Kidney (tissue), 14 donors: Measurements from ENCODE around the gene MCM3AP. TPM values are rescaled to one million over a fixed set of nuclear protein-coding genes. Genes with fewer than 3 reads are reported as not detected.

Experiments
- DNase-seq, 5 donors: peaks; one replicate each; pipeline ENCODE4 v3.0.0-alpha.2; 2013 to 2020
- FAIRE-seq: peaks from 2 replicates; lab custom pipeline; 2012; peaks lifted over from hg19 to GRCh38; lab: Jason Lieb, UNC
- H3K27ac ChIP-seq, 2 donors: one replicate each; pipeline ENCODE4 v1.7.0; 2013; ENCODE audit warnings: low read depth in 2 of 2, low read length in 2 of 2, inconsistent platforms in 1 of 2
- H3K27me3 ChIP-seq: one replicate; pipeline ENCODE4 v1.7.1; 2013; ENCODE audit warnings: low read length, inconsistent platforms; ENCODE audit not compliant: control insufficient read depth, insufficient read depth
- H3K36me3 ChIP-seq, 3 donors: one replicate each; pipeline versions ENCODE4 v1.7.0 to v1.7.1; 2013; ENCODE audit warnings: low read length in 3 of 3, control low read depth in 1 of 3, inconsistent platforms in 1 of 3; ENCODE audit not compliant: insufficient read depth in 3 of 3, control insufficient read depth in 2 of 3
- H3K4me1 ChIP-seq, 3 donors: one replicate each; pipeline versions ENCODE4 v1.7.0 to v1.7.1; 2013; ENCODE audit warnings: low read length in 3 of 3, inconsistent platforms in 1 of 3, low read depth in 1 of 3; ENCODE audit not compliant: control insufficient read depth in 2 of 3, insufficient read depth in 2 of 3
- H3K4me3 ChIP-seq, 3 donors: one replicate each; pipeline versions ENCODE4 v1.7.0 to v1.8.1; 2013; ENCODE audit warnings: low read length in 3 of 3, control low read depth in 1 of 3, inconsistent platforms in 1 of 3
- H3K9ac ChIP-seq, 3 donors: one replicate each; pipeline versions ENCODE4 v1.7.0 to v1.7.1; 2013; ENCODE audit warnings: low read length in 3 of 3, control low read depth in 1 of 3, inconsistent platforms in 1 of 3
- H3K9me3 ChIP-seq, 3 donors: one replicate each; pipeline versions ENCODE4 v1.7.0 to v1.7.1; 2013; ENCODE audit warnings: low read length in 3 of 3, control low read depth in 1 of 3, inconsistent platforms in 1 of 3; ENCODE audit not compliant: control insufficient read depth in 2 of 3, insufficient read depth in 1 of 3
- CTCF ChIP-seq: IDR thresholded peaks from 3 replicates; pipeline ENCODE4 v1.5.1; 2012; ENCODE audit warnings: mild to moderate bottlenecking, moderate library complexity, borderline replicate concordance; ENCODE audit not compliant: insufficient read depth; ENCODE audit errors: extremely low read depth
- intact Hi-C: fragments of 100-400 bp; cut with DNase I; formaldehyde crosslinking; loops from one replicate; pipeline ENCODE4 v1.11.1; 2022
- polyA plus RNA-seq: library from polyadenylated mRNA; stranded (reverse); fragments of 350-450 nt; fragmentation: Illumina TruSeq; extraction: RNeasy Lipid Tissue Mini Kit (QIAGEN cat#74804); gene quantifications from one replicate; pipeline ENCODE4 v1.2.3, GENCODE V29; 2014; ENCODE audit warnings: low read depth, low replicate concordance; ENCODE audit not compliant: insufficient read depth
- total RNA-seq: library from RNA; stranded (reverse); fragmentation: NEBNext Ultra II Directional; extraction: Animal tissue kit (Norgen Biotek cat#: 25700); gene quantifications from one replicate; pipeline ENCODE4 v1.2.1, GENCODE V29; 2021
- donor health status: control.
- donor health status: control.
- donor health status: control.
- donor health status: control.
- donor health status: control.
- donor health status: DM: yes; HTN: yes; CAD: no.
- donor health status: Normal renal cell carcinoma (clear cell type).

The MCM3AP gene
- total and polyA plus RNA-seq, 2 donors from 2014 or later = 29.0 to 101 TPM

DNA sequence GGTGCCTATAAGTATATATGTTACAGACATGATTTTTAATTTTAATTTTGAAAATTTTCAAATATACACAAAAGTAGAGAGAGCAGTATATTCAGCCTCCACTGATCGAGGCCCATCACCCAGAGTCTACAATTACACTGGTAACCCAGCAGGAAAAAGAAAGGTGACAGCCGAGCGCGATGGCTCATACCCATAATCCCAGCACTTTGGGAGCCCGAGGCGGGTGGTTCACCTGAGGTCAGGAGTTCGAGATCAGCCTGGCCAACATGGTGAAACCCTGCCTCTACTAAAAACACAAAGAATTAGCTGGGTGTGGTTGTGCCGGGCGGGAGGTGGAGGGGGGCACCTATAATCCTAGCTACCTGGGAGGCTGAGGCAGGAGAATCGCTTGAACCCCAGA is 2.1 kb upstream of the MCM3AP start:
- Histone ChIP-seq H3K4me3 (no peak overlapping the region), H3K27ac (no peak overlapping the region)
- intact Hi-C loops = no loop called here

DNA sequence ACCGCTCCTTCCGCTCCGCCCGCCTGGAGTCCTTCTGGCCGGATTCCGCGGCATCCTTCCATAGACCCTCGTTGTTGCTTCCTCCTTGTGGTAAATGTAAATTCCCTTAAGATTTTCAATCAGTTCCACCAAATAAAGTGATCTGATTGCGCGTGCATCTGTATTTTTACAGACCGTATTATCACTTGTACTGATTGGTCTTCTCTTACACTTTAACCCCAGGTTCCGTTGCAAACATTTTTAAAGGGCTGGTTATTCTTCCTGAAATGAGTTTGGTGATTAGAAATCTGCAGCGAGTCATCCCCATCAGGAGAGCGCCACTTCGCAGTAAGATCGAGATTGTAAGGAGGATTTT is 1.2 kb upstream of the MCM3AP start:
- peak overlapping the region; percentile 53 to 98 (median 74) for H3K4me3 ChIP-seq
- DNase-seq (no peak), FAIRE-seq (no peak)
- no peaks in the 10 kb centered on the region for H3K27me3 ChIP-seq
- no peak for TF ChIP-seq CTCF
- peak overlapping the region; percentile 0 to 85 (median 69) for H3K9ac ChIP-seq
- H3K36me3 ChIP-seq = peaks cover 2 to 12% (median 8%) of the 10 kb centered on the region in 3 donors
- peaks cover 4 to 23% (median 21%) of the 10 kb centered on the region in 3 donors for H3K4me1 ChIP-seq
- H3K27ac ChIP-seq = peak overlapping the region; percentile 79 to 90
- intact Hi-C loops = no loop called here
- H3K9me3 ChIP-seq = no peaks in the 10 kb centered on the region

More for the DNA sequence above, 2.1 kb upstream of the MCM3AP start:
- Histone ChIP-seq H3K27me3 (no peaks in the 10 kb centered on the region), H3K4me1 (peaks cover 4 to 21% (median 21%) of the 10 kb centered on the region in 3 donors), H3K36me3 (peaks cover 7 to 13% (median 12%) of the 10 kb centered on the region in 3 donors), H3K9me3 (no peaks in the 10 kb centered on the region), H3K9ac (no peak overlapping the region)
- DNase-seq = no peak
- TF ChIP-seq CTCF = no peak
- no peak for FAIRE-seq

DNA sequence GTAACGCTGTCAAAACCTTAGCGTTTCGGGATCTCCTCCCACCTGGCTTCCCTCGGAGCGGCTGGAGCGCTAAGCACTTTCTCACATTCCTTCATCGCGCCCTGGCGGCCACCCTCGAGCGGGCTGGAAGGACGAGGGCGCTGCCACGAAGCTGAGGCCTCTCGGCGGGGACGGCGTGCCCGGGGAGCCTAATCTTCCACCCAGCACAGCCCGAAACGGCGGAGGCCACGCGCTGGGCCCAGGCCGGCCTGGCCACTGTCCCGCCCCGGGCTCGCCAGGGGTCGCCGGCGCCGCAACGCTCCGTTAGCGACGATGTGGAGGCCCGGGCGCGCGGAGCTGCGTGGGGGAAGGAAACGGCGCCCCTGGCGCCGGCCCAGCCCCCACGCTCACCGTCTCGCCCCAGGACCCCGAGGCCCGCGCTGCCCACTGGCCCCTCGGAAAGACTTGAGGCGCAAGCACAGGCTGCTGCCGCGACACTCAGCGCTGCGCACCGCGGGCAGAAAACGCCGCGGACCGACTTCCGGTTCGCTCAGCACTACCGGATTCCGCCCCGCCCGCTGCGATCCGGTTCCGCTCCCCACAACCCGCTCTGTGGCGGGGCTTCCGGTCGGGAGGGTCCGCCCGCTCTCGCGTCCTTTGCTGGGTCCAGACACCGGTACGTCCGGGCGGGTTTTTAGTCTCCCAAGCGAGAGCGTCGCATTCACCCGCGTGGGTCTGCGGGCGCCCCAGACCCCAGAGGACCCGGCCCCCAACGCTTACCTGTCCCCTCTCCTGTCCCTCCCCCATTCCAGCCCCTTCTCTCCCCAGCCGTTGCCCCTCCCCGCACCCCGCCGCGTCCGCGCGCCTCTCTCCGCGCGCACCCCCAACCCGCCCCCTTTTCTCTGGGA is 593 bp upstream of the MCM3AP start, which contains the start of gene YBEY:
TSS of gene YBEY (plus strand) at position 582 of the 887 bp plus-strand sequence. CDS start 572 bp downstream, outside the sequence.
- intact Hi-C loops = no loop called here

More for the DNA sequence above, 593 bp upstream of the MCM3AP start, which contains the start of gene YBEY:
- Histone ChIP-seq H3K36me3 (peaks cover 2 to 6% (median 5%) of the 10 kb centered on the region in 3 donors), H3K27me3 (no peaks in the 10 kb centered on the region), H3K4me3 (peak within 1 kb of the TSS; percentile 74 to 98 (median 80)), H3K4me1 (peaks cover 4 to 23% (median 21%) of the 10 kb centered on the region in 3 donors), H3K9ac (peak within 1 kb of the TSS; percentile 69 to 96 (median 85)), H3K27ac (peak within 1 kb of the TSS; percentile 79 to 90), H3K9me3 (no peaks in the 10 kb centered on the region)
- peak; percentile 41 for TF ChIP-seq CTCF
- FAIRE-seq (no peak), DNase-seq (peak; percentile 93 to 97 (median 96))
